PC-3 (cell line): ENCODE measurements around the gene E2F2. TPM values are rescaled to one million over a fixed set of nuclear protein-coding genes. Genes with fewer than 3 reads are reported as not detected.

ENCODE experiments used
- ATAC-seq: fragments of 200-7000 bp; cut with Tn5 transposase; 2 replicates; pipeline ENCODE4 v1.9.1; 2020; ENCODE audit warnings: mild to moderate bottlenecking, moderate library complexity
- BruUV-seq: library from RNA; stranded (reverse); fragments of 400-500 nt; replicated peaks from 2 replicates; lab custom pipeline; 2021; lab: Mats Ljungman, UMichigan
- CTCF ChIA-PET: fragments of 300-600 bp; sonication (Branson Sonifier 250); formaldehyde crosslinking; loops from one replicate; lab custom pipeline; 2022; ENCODE audit warnings: antibody characterized with exemption; lab: Charles Lee
- POLR2A ChIA-PET: fragments of 300-600 bp; sonication (Branson Sonifier 250); formaldehyde crosslinking; loops from one replicate; lab custom pipeline; 2022; ENCODE audit warnings: antibody characterized with exemption; ENCODE audit not compliant: unreplicated experiment; lab: Charles Lee
- DNase-seq: peaks from one replicate; pipeline ENCODE4 v3.0.0-alpha.2; 2015
- H2AFZ ChIP-seq: fragments of 300-600 bp; sonication (generic); 2 replicates; pipeline ENCODE4 v1.6.0; 2016; ENCODE audit warnings: antibody characterized with exemption, low read length
- H3F3A ChIP-seq: fragments of 300-600 bp; sonication (generic); one replicate; pipeline ENCODE4 v1.6.0; 2017; ENCODE audit warnings: antibody characterized with exemption, low read length, control low read depth, mild to moderate bottlenecking; ENCODE audit not compliant: unreplicated experiment
- H3K27ac ChIP-seq: fragments of 300-600 bp; sonication (generic); 2 replicates; pipeline ENCODE4 v1.5.1; 2016; ENCODE audit warnings: mild to moderate bottlenecking, low read length
- H3K27me3 ChIP-seq: fragments of 300-600 bp; sonication (generic); 2 replicates; pipeline ENCODE4 v1.6.1; 2016; ENCODE audit warnings: low read length, mixed read lengths
- H3K36me3 ChIP-seq: fragments of 300-600 bp; sonication (generic); 2 replicates; pipeline ENCODE4 v1.6.1; 2016; ENCODE audit warnings: low read depth, mixed run types, low read length, mixed read lengths
- H3K4me1 ChIP-seq: fragments of 300-600 bp; sonication (generic); 2 replicates; pipeline ENCODE4 v1.5.1; 2016; ENCODE audit warnings: low read length; ENCODE audit not compliant: insufficient read depth
- H3K4me2 ChIP-seq: fragments of 300-600 bp; sonication (generic); 2 replicates; pipeline ENCODE4 v1.6.0; 2016; ENCODE audit warnings: low read length
- H3K4me3 ChIP-seq: fragments of 300-600 bp; sonication (generic); 2 replicates; pipeline ENCODE4 v1.5.1; 2016; ENCODE audit warnings: mild to moderate bottlenecking, low read length, mixed read lengths
- H3K79me2 ChIP-seq: fragments of 300-600 bp; sonication (generic); 2 replicates; pipeline ENCODE4 v1.6.1; 2017; ENCODE audit warnings: low read length, mixed read lengths
- H3K9ac ChIP-seq: fragments of 300-600 bp; sonication (generic); 2 replicates; pipeline ENCODE4 v1.6.0; 2016; ENCODE audit warnings: mild to moderate bottlenecking, low read length
- H3K9me2 ChIP-seq: fragments of 300-600 bp; sonication (generic); replicated peaks from 2 replicates; pipeline ENCODE4 v1.6.1; 2016; ENCODE audit warnings: mixed run types, low read length, mixed read lengths
- H3K9me3 ChIP-seq: fragments of 300-600 bp; sonication (generic); 2 replicates; pipeline ENCODE4 v1.6.1; 2016; ENCODE audit warnings: low read length, mixed read lengths
- H4K20me1 ChIP-seq: fragments of 300-600 bp; sonication (generic); 2 replicates; pipeline ENCODE4 v1.6.1; 2016; ENCODE audit warnings: low read length, mixed read lengths
- EZH2 ChIP-seq: fragments of 300-600 bp; sonication (generic); IDR thresholded peaks from one replicate; pipeline ENCODE4 v1.6.1; 2017; ENCODE audit warnings: antibody characterized with exemption, mild to moderate bottlenecking, low read length; ENCODE audit not compliant: unreplicated experiment
- EZH2phosphoT487 ChIP-seq: fragments of 300-600 bp; sonication (generic); IDR thresholded peaks from 2 replicates; pipeline ENCODE4 v1.6.1; 2018; ENCODE audit warnings: mild to moderate bottlenecking, antibody characterized with exemption, low read length, borderline replicate concordance
- intact Hi-C: fragments of 100-400 bp; cut with micrococcal nuclease; formaldehyde crosslinking; loops from 2 replicates; pipeline ENCODE4 v1.9.0; 2023
- total RNA-seq: library from RNA; depleted of rRNA; stranded (reverse); fragments of >200 nt; gene quantifications from 2 replicates; pipeline ENCODE4 v1.2.3, GENCODE V29; 2014
- TF ChIP-seq, protein P1 (sequence below): fragments of 300-600 bp; sonication (generic); conservative IDR thresholded peaks from 2 replicates; pipeline ENCODE4 v1.5.1; 2017; ENCODE audit warnings: antibody characterized with exemption, low read depth, mild to moderate bottlenecking, low read length

The E2F2 gene
- total RNA-seq, 1 experiment from 2014 or later, result 7.0 TPM

DNA sequence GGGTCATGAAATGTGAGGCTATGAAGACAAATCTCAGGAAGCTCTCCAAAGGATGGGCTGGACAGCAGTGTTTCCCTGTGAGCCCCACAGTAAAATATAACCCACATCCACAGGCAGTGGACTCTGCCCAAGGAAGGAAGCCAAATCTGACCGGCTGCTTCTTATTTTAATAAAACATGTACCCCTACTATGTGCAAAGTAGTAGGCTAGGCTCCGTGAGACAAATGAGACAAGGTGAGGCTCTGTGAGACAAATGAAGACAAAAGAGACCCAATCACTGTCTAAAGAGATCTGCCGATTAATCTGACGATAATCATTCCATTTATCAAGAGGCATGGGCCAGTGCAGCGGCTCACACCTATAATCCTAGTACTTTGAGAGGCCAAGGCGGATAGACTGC lies 49.1 kb downstream of the E2F2 start:
- ATAC-seq, result no peak
- intact Hi-C loops, result no loop called here
- H3K4me3 ChIP-seq, result no peak overlapping the region
- TF ChIP-seq EZH2 (no peak), EZH2phosphoT487 (no peak)
- TF ChIP-seq, protein P1, sequence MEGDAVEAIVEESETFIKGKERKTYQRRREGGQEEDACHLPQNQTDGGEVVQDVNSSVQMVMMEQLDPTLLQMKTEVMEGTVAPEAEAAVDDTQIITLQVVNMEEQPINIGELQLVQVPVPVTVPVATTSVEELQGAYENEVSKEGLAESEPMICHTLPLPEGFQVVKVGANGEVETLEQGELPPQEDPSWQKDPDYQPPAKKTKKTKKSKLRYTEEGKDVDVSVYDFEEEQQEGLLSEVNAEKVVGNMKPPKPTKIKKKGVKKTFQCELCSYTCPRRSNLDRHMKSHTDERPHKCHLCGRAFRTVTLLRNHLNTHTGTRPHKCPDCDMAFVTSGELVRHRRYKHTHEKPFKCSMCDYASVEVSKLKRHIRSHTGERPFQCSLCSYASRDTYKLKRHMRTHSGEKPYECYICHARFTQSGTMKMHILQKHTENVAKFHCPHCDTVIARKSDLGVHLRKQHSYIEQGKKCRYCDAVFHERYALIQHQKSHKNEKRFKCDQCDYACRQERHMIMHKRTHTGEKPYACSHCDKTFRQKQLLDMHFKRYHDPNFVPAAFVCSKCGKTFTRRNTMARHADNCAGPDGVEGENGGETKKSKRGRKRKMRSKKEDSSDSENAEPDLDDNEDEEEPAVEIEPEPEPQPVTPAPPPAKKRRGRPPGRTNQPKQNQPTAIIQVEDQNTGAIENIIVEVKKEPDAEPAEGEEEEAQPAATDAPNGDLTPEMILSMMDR, result no peak
- H3K9ac ChIP-seq, result no peak overlapping the region
- no peaks in the 10 kb centered on the region for H4K20me1 ChIP-seq
- H2AFZ ChIP-seq, result no peak overlapping the region
- no peaks in the 10 kb centered on the region for H3K9me2 ChIP-seq
- ChIA-PET POLR2A (no interaction called here), CTCF (no interaction called here)
- H3K4me2 ChIP-seq, result no peak overlapping the region
- H3K36me3 ChIP-seq, result no peaks in the 10 kb centered on the region
- no peak for DNase-seq
- H3K27me3 ChIP-seq, result no peaks in the 10 kb centered on the region
- no peaks in the 10 kb centered on the region for H3K9me3 ChIP-seq
- no peaks in the 10 kb centered on the region for H3K79me2 ChIP-seq
- H3K4me1 ChIP-seq, result peaks cover 33% of the 10 kb centered on the region
- H3K27ac ChIP-seq, result no peak overlapping the region
- H3F3A ChIP-seq, result no peaks in the 10 kb centered on the region
- BruUV-seq, result no TSS peak

DNA sequence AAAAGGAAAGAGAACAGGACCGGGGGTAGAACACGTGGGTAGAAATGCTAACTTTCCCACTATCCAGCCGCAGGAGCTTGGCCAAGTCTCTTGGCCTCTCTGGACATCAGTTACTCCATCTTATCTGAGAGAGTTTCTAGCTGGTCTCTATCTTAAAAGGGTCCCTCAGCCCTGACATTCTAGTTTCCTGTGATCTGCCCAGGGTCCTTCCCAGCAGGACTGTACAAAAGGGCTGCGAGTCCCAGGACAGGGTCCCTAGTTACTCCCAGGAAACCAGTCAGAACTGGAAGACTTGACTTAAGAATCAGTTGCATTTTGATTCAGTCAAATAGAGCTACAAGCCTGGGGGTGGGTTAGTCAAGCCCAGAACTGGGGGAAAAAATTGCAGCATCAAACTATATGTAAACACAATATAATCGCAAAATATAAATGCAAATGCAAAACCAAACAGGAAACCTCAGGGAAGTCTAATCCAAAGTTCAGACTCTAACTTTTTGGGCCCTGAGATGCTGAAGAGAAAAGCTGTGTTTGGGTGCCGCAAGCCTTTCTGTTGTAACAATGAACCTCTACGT lies 49.9 kb downstream of the E2F2 start:
- DNase-seq (no peak), ATAC-seq (no peak)
- no peak overlapping the region for H3K4me2 ChIP-seq
- H3K9ac ChIP-seq, result no peak overlapping the region
- ChIA-PET CTCF (no interaction called here), POLR2A (no interaction called here)
- H3K27ac ChIP-seq, result no peak overlapping the region
- H3K27me3 ChIP-seq, result no peaks in the 10 kb centered on the region
- intact Hi-C loops, result no loop called here
- no peak overlapping the region for H2AFZ ChIP-seq
- TF ChIP-seq, protein P1, result no peak
- no peaks in the 10 kb centered on the region for H3K9me3 ChIP-seq
- H3K4me1 ChIP-seq, result peaks cover 37% of the 10 kb centered on the region
- H3K4me3 ChIP-seq, result no peak overlapping the region
- BruUV-seq, result no TSS peak
- no peaks in the 10 kb centered on the region for H3K36me3 ChIP-seq
- H3K9me2 ChIP-seq, result no peaks in the 10 kb centered on the region
- no peaks in the 10 kb centered on the region for H3K79me2 ChIP-seq
- no peaks in the 10 kb centered on the region for H4K20me1 ChIP-seq
- no peaks in the 10 kb centered on the region for H3F3A ChIP-seq

DNA sequence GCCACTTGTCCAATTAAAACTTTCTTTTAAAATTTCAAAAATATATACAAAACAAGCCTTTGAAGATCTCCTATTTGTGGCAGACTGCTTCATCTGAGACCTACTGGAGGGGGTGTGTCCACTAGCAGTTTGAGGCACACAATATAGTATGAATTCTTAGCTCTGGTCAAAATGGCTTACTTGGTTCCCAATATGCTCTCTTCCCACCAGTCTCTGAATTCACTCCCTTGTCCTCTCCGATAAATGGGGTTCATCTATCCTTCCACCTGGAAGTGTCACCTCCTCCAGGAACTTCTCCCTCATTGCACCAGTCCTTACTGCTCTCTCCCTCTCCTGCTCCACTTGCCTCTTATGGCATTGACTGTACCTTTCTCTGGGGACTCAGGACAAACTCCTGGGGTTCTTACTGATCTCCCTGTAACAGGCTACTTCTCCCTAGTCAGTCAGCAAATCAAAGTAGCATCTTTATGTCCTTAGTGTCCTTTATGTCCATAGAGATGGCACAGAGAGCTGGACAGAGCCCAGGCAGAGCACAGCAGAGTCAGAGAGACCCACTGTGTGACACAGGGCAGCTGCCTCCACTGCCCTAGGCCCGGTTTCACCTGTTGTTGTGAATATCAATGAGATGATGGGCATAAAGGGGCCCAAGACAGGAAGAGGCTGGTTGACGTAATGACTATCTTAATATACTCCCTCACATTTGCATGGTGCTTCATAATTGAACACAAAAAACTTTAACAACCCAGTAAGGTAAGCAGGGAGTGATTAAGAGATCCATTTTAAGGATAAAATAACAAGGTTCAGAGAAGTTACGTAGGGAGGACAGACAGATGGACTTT lies 50.6 kb downstream of the E2F2 start:
- Histone ChIP-seq H3K9me2 (no peaks in the 10 kb centered on the region), H3K79me2 (no peaks in the 10 kb centered on the region), H3K4me2 (no peak overlapping the region), H3K27me3 (no peaks in the 10 kb centered on the region), H2AFZ (no peak overlapping the region), H3K36me3 (no peaks in the 10 kb centered on the region), H3K4me3 (no peak overlapping the region), H4K20me1 (no peaks in the 10 kb centered on the region), H3F3A (no peaks in the 10 kb centered on the region), H3K9me3 (no peaks in the 10 kb centered on the region), H3K4me1 (peaks cover 42% of the 10 kb centered on the region), H3K9ac (no peak overlapping the region), H3K27ac (no peak overlapping the region)
- ChIA-PET POLR2A (no interaction called here), CTCF (no interaction called here)
- no peak for ATAC-seq
- BruUV-seq, result no TSS peak
- no peak for TF ChIP-seq EZH2phosphoT487
- no peak for DNase-seq
- intact Hi-C loops, result no loop called here
